OCI-M2 (cell line): ENCODE measurements around the gene PDE4B.

Source experiments
- DNase-seq: peaks from one replicate; lab custom pipeline; 2025; ENCODE audit not compliant: unreplicated experiment; lab: John Stamatoyannopoulos, UW

The PDE4B gene

GRCh38 chr1:66175098-66175497 is 382.4 kb downstream of the PDE4B start:
- DNase-seq: no peak

- DNase-seq: no peak
These were observed 382.9 kb downstream of the PDE4B start for GRCh38 chr1:66175581-66175980.

GRCh38 chr1:66176012-66176715 is 383.5 kb downstream of the PDE4B start:
- DNase-seq: no peak

GRCh38 chr1:66176832-66177231 is 384.1 kb downstream of the PDE4B start:
- no peak for DNase-seq

GRCh38 chr1:66177510-66177909 is 384.8 kb downstream of the PDE4B start:
- no peak for DNase-seq

- no peak for DNase-seq
These were observed 389.3 kb downstream of the PDE4B start for GRCh38 chr1:66182026-66182425.

GRCh38 chr1:66182551-66183178 is 390.0 kb downstream of the PDE4B start:
- DNase-seq: no peak

- no peak for DNase-seq
These were observed 390.7 kb downstream of the PDE4B start for GRCh38 chr1:66183400-66183799.

- no peak for DNase-seq
These were observed 404.4 kb downstream of the PDE4B start for GRCh38 chr1:66197120-66197519.

GRCh38 chr1:66197785-66198184 is 405.1 kb downstream of the PDE4B start:
- DNase-seq: no peak

- DNase-seq: no peak
These were observed 414.0 kb downstream of the PDE4B start for GRCh38 chr1:66206563-66207144.

GRCh38 chr1:66207484-66207883 is 414.8 kb downstream of the PDE4B start:
- DNase-seq: no peak

GRCh38 chr1:66208632-66209031 is 415.9 kb downstream of the PDE4B start:
- no peak for DNase-seq

- DNase-seq: no peak
These were observed 418.0 kb downstream of the PDE4B start for GRCh38 chr1:66210635-66211244.

- DNase-seq: no peak
These were observed 418.8 kb downstream of the PDE4B start for GRCh38 chr1:66211521-66211920.

GRCh38 chr1:66213491-66213890 is 420.8 kb downstream of the PDE4B start:
- DNase-seq: no peak

GRCh38 chr1:66214901-66215300 is 422.2 kb downstream of the PDE4B start:
- DNase-seq: no peak

GRCh38 chr1:66217021-66217420 is 424.3 kb downstream of the PDE4B start:
- DNase-seq: no peak

GRCh38 chr1:66217561-66217960 is 424.9 kb downstream of the PDE4B start:
- no peak for DNase-seq

- DNase-seq: no peak
These were observed 427.8 kb downstream of the PDE4B start for GRCh38 chr1:66220477-66220876.

- DNase-seq: no peak
These were observed 431.0 kb downstream of the PDE4B start for GRCh38 chr1:66223681-66224080.

GRCh38 chr1:66226985-66227384 is 434.3 kb downstream of the PDE4B start:
- no peak for DNase-seq
